Endodermal cell (in vitro differentiated cells): ENCODE measurements around the gene MPZL2. TPM values are rescaled to one million over a fixed set of nuclear protein-coding genes. Genes with fewer than 3 reads are reported as not detected.

ENCODE experiments used
- DNase-seq: peaks from one replicate; pipeline ENCODE4 v3.0.0-alpha.2; 2017
- H3K27ac ChIP-seq: 2 replicates; pipeline ENCODE4 v1.5.1; 2013; ENCODE audit warnings: mild to moderate bottlenecking, low read depth, low read length, moderate library complexity
- H3K27me3 ChIP-seq: 2 replicates; pipeline ENCODE4 v1.6.1; 2013; ENCODE audit warnings: mild to moderate bottlenecking, low read length, moderate library complexity; ENCODE audit not compliant: insufficient read depth, control insufficient read depth, poor library complexity, severe bottlenecking
- H3K36me3 ChIP-seq: 2 replicates; pipeline ENCODE4 v1.7.0; 2013; ENCODE audit warnings: mild to moderate bottlenecking, low read length, moderate library complexity; ENCODE audit not compliant: control insufficient read depth, insufficient read depth
- H3K4me1 ChIP-seq: one replicate; pipeline ENCODE4 v1.7.0; 2013; ENCODE audit warnings: low read length; ENCODE audit not compliant: control insufficient read depth, insufficient read depth
- H3K4me3 ChIP-seq: 2 replicates; pipeline ENCODE4 v1.5.1; 2013; ENCODE audit warnings: mild to moderate bottlenecking, low read length, moderate library complexity
- H3K9ac ChIP-seq: 2 replicates; pipeline ENCODE4 v1.6.1; 2013; ENCODE audit warnings: mild to moderate bottlenecking, low read length, moderate library complexity; ENCODE audit not compliant: poor library complexity, severe bottlenecking; ENCODE audit errors: extremely low read depth
- H3K9me3 ChIP-seq: 2 replicates; pipeline ENCODE4 v1.6.1; 2013; ENCODE audit warnings: mild to moderate bottlenecking, low read length, moderate library complexity; ENCODE audit not compliant: control insufficient read depth
- H3K27ac Mint-ChIP-seq: 2 replicates; pipeline ENCODE4 v1.8.0; 2020; ENCODE audit warnings: mixed read lengths
- H3K27me3 Mint-ChIP-seq: 2 replicates; pipeline ENCODE4 v1.8.0; 2021; ENCODE audit warnings: mild to moderate bottlenecking, mixed read lengths; ENCODE audit not compliant: insufficient read depth
- H3K36me3 Mint-ChIP-seq: 2 replicates; pipeline ENCODE4 v1.8.0; 2020; ENCODE audit warnings: low read depth, mixed read lengths
- H3K4me1 Mint-ChIP-seq: 2 replicates; pipeline ENCODE4 v1.8.0; 2020; ENCODE audit warnings: mixed read lengths
- H3K4me3 Mint-ChIP-seq: 2 replicates; pipeline ENCODE4 v1.8.0; 2020; ENCODE audit warnings: mild to moderate bottlenecking, moderate library complexity, mixed read lengths
- H3K9me3 Mint-ChIP-seq: 2 replicates; pipeline ENCODE4 v1.8.0; 2020; ENCODE audit warnings: mild to moderate bottlenecking, mixed read lengths
- WGBS, 2 experiments: methylation state at CpG; one replicate each; pipeline versions ENCODE4 v1.1.5 to v1.1.7; 2013; ENCODE audit warnings: missing lambda C conversion rate in 2 of 2, mixed read lengths in 1 of 2; ENCODE audit not compliant: insufficient coverage in 1 of 2, insufficient read length in 1 of 2; 5-methylcytosine and 5-hydroxymethylcytosine counted together
- total RNA-seq, 2 donors: library from RNA; stranded (reverse); fragmentation: NEBNext Ultra II Directional in 1 of 2; extraction: Animal tissue kit (Norgen Biotek cat#: 25700) in 1 of 2; gene quantifications; 2 replicates in 1 of 2; 3 replicates in 1 of 2; pipeline ENCODE4 v1.2.1, GENCODE V29; 2021
- TF ChIP-seq, protein P1 (sequence below): fragments of 200-600 bp; sonication (generic); conservative IDR thresholded peaks from 2 replicates; pipeline ENCODE4 v1.5.0; 2021; ENCODE audit warnings: antibody characterized with exemption, mild to moderate bottlenecking

Gene MPZL2
- total RNA-seq, 2 donors from 2014 or later: 3.2 to 4.4 TPM

DNA sequence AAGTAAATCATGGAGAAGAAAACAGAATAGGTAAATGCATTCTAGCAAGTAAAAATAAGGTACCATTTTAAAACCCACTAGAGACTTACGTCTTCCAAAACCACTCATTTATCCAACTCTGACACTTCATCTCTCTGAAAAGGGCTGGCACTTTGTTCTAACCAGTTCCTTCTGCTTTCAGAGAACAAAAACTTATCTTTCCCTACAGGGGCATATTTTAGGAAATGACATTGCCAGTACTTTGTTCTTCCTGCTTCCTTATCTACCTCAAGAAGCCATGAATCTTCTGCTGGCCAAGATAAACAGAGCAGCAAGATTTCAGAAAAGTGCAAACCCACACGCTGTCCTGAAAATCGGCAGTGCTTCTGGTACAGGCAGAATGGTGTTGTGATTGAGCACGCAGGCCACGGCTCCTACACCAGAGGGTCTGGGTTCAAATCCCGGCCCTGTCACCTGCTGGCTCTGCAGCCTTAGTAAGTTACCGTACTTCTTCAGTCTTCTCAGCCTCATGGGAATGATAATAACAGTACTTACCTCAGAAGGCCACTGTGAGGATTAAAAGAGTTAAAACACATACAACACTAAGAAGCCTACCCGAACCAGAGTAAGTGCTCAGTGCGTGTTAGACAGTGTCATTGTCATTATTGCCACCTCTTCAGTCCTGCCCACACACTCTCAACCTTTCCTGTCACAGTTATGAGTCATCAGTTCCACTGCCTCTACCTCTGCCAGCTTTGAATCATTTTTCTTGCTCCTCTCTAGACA lies 22.9 kb downstream of the MPZL2 start:
- TF ChIP-seq, protein P1, sequence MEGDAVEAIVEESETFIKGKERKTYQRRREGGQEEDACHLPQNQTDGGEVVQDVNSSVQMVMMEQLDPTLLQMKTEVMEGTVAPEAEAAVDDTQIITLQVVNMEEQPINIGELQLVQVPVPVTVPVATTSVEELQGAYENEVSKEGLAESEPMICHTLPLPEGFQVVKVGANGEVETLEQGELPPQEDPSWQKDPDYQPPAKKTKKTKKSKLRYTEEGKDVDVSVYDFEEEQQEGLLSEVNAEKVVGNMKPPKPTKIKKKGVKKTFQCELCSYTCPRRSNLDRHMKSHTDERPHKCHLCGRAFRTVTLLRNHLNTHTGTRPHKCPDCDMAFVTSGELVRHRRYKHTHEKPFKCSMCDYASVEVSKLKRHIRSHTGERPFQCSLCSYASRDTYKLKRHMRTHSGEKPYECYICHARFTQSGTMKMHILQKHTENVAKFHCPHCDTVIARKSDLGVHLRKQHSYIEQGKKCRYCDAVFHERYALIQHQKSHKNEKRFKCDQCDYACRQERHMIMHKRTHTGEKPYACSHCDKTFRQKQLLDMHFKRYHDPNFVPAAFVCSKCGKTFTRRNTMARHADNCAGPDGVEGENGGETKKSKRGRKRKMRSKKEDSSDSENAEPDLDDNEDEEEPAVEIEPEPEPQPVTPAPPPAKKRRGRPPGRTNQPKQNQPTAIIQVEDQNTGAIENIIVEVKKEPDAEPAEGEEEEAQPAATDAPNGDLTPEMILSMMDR: no peak
- H3K9ac ChIP-seq: no peak overlapping the region
- H3K4me3 ChIP-seq: no peak overlapping the region
- peaks cover 7% of the 10 kb centered on the region for H3K4me1 ChIP-seq
- H3K36me3 Mint-ChIP-seq: no peaks in the 10 kb centered on the region
- peaks cover 14% of the 10 kb centered on the region for H3K4me1 Mint-ChIP-seq
- H3K27me3 Mint-ChIP-seq: peaks cover 20% of the 10 kb centered on the region
- H3K9me3 Mint-ChIP-seq: no peaks in the 10 kb centered on the region
- no peaks in the 10 kb centered on the region for H3K36me3 ChIP-seq
- WGBS, 2 experiments: 86 to 90% methylated on average over 7 to 9 of the region's 9 CpGs
- no peak for DNase-seq
- peaks cover 14% of the 10 kb centered on the region for H3K27me3 ChIP-seq
- no peak overlapping the region for H3K27ac Mint-ChIP-seq
- H3K27ac ChIP-seq: no peak overlapping the region
- H3K4me3 Mint-ChIP-seq: no peak overlapping the region
- no peaks in the 10 kb centered on the region for H3K9me3 ChIP-seq

DNA sequence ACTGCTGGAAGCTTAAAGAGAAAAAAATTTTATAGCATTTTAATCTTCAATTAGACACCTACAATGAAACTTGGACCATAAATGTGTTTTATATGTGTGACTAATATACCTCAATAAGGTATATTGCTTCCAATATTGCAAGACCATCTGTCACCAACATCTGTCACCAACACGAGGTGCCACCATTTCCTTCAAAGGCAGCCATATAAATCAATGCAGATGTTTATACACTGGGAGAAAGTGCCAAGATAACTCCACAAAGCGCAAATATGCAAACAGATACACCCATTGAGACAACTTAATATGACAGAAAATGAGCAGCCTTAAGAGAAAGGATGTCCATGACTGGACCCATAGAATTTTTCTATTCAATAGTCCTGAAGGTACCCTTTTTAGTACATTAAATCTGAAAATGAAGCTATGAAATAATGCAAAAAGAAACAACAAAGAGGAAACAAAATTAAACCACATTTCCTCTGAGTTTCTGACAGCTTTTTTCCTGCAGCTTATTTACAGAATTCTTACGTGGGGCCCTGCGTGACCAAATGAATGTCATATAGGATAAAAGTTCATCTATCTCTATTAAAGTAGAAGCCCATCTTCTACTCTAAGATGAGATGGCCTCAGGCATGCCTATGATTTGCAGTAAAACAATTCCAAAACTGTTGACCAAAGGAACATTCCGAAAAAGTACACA lies 24.4 kb downstream of the MPZL2 start:
- H3K9me3 Mint-ChIP-seq: no peaks in the 10 kb centered on the region
- H3K4me1 Mint-ChIP-seq: peaks cover 14% of the 10 kb centered on the region
- no peak overlapping the region for H3K27ac ChIP-seq
- H3K36me3 Mint-ChIP-seq: no peaks in the 10 kb centered on the region
- H3K4me3 Mint-ChIP-seq: no peak overlapping the region
- H3K9ac ChIP-seq: no peak overlapping the region
- 80 to 95% methylated on average over 4 to 5 of the region's 5 CpGs for WGBS, 2 experiments
- H3K4me3 ChIP-seq: no peak overlapping the region
- peaks cover 7% of the 10 kb centered on the region for H3K4me1 ChIP-seq
- peaks cover 14% of the 10 kb centered on the region for H3K27me3 Mint-ChIP-seq
- no peak for DNase-seq
- no peak overlapping the region for H3K27ac Mint-ChIP-seq
- no peaks in the 10 kb centered on the region for H3K36me3 ChIP-seq
- no peaks in the 10 kb centered on the region for H3K9me3 ChIP-seq
- H3K27me3 ChIP-seq: peaks cover 5% of the 10 kb centered on the region
- TF ChIP-seq, protein P1: no peak

DNA sequence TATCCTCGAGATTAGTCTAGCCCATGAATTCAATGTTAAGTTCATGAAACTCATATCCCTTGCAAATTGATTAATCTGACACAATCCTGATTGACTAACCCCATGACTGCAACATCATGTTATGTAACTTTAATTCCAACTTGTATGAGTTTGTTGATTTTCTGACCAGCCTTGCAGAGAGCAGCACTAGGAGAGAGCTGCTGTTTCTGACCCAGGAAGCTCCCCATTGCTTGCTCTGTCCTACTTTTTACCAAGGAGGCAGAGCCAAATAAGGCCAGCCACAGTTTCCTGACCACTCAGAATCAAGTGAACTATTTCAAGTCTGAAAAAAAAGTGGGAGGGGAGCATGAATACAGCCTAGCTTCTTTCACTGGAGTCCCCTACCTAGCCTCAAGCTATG lies 25.2 kb downstream of the MPZL2 start:
- Mint-ChIP-seq H3K4me1 (peaks cover 14% of the 10 kb centered on the region), H3K27ac (no peak overlapping the region)

More for the DNA sequence above, 25.2 kb downstream of the MPZL2 start:
- no peak overlapping the region for H3K27ac ChIP-seq
- DNase-seq: no peak
- no peaks in the 10 kb centered on the region for H3K36me3 Mint-ChIP-seq
- no peaks in the 10 kb centered on the region for H3K9me3 ChIP-seq
- H3K4me3 ChIP-seq: no peak overlapping the region
- WGBS, 2 experiments: 86 to 97% methylated on average over 1 of the region's 1 CpG
- H3K9ac ChIP-seq: no peak overlapping the region
- peaks cover 5% of the 10 kb centered on the region for H3K27me3 ChIP-seq
- TF ChIP-seq, protein P1: no peak
- no peaks in the 10 kb centered on the region for H3K9me3 Mint-ChIP-seq
- peaks cover 7% of the 10 kb centered on the region for H3K27me3 Mint-ChIP-seq
- no peak overlapping the region for H3K4me3 Mint-ChIP-seq
- H3K4me1 ChIP-seq: peaks cover 7% of the 10 kb centered on the region
- H3K36me3 ChIP-seq: no peaks in the 10 kb centered on the region
